Breast epithelium (tissue), 3 donors: Measurements from ENCODE around the gene NEDD8.

Source experiments
- POLR2A ChIP-seq: fragments of 450-650 bp; IDR thresholded peaks from one replicate; pipeline ENCODE4 v1.6.1; 2016; ENCODE audit warnings: antibody characterized with exemption, mild to moderate bottlenecking, moderate library complexity
- POLR2AphosphoS5 ChIP-seq, 3 donors: sonication (generic); formaldehyde crosslinking; IDR thresholded peaks; one replicate each; pipeline ENCODE4 v1.6.1; 2017; ENCODE audit warnings: antibody characterized with exemption in 3 of 3
- TF ChIP-seq, protein P1 (sequence below), 3 donors: fragments of 450-650 bp; IDR thresholded peaks; one replicate each; pipeline ENCODE4 v1.5.1; 2016 to 2017; ENCODE audit warnings: antibody characterized with exemption in 3 of 3, mild to moderate bottlenecking in 3 of 3, moderate library complexity in 3 of 3

DNA sequence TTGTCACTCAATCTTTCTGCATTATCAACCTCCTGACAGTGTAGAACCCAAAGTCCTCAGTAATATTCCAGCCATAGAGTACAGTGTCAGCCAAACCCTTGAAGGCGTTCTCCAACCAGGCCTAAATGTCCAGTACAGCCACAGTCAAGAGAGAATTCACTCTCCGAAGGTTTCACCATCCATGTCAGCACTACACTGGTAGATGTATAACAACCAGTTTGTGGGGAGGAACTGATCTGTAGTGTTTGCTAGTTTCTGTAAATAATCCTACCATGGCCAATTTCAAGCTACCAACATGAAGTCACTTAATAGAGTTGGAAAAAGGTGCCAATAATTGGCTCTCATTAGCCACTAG, 15.8 kb downstream of the NEDD8 start:
- TF ChIP-seq, protein P1, sequence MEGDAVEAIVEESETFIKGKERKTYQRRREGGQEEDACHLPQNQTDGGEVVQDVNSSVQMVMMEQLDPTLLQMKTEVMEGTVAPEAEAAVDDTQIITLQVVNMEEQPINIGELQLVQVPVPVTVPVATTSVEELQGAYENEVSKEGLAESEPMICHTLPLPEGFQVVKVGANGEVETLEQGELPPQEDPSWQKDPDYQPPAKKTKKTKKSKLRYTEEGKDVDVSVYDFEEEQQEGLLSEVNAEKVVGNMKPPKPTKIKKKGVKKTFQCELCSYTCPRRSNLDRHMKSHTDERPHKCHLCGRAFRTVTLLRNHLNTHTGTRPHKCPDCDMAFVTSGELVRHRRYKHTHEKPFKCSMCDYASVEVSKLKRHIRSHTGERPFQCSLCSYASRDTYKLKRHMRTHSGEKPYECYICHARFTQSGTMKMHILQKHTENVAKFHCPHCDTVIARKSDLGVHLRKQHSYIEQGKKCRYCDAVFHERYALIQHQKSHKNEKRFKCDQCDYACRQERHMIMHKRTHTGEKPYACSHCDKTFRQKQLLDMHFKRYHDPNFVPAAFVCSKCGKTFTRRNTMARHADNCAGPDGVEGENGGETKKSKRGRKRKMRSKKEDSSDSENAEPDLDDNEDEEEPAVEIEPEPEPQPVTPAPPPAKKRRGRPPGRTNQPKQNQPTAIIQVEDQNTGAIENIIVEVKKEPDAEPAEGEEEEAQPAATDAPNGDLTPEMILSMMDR (IDR thresholded peaks at IDR 0.05) = no peak
- TF ChIP-seq POLR2A = no peak
- no peak for TF ChIP-seq POLR2AphosphoS5 (IDR thresholded peaks at IDR 0.05)
